H1 (cell line): ENCODE measurements around the gene MOB3B. TPM values are rescaled to one million over a fixed set of nuclear protein-coding genes. Genes with fewer than 3 reads are reported as not detected.

ENCODE experiments used
- ASH2L ChIP-seq: fragments of 200-600, 300-600 bp; sonication (generic); IDR thresholded peaks from one replicate; pipeline ENCODE4 v1.7.1; 2017; ENCODE audit warnings: low read length
- PHF8 ChIP-seq: fragments of 200-600 bp; sonication (generic); conservative IDR thresholded peaks from 2 replicates; pipeline ENCODE4 v1.7.1; 2012; ENCODE audit warnings: low read depth, mild to moderate bottlenecking, inconsistent platforms, low read length, moderate library complexity
- POLR2AphosphoS5 ChIP-seq: IDR thresholded peaks from 2 replicates; pipeline ENCODE4 v1.6.1; 2011; ENCODE audit warnings: low read depth, low read length
- TAF7 ChIP-seq: optimal IDR thresholded peaks from 2 replicates; pipeline ENCODE3; 2011; ENCODE audit warnings: low read depth, mild to moderate bottlenecking, inconsistent platforms, low read length, moderate library complexity, borderline replicate concordance
- polyA plus RNA-seq, 7 experiments: library from polyadenylated mRNA; depleted of rRNA in 3 of 7; stranded (reverse) in 5 of 7; unstranded in 2 of 7; fragments of >200 nt in 5 of 7; fragments of 200-250 nt in 2 of 7; gene quantifications; 1 replicate in 5 of 7; 2 replicates in 1 of 7; 4 replicates in 1 of 7; pipeline versions ENCODE4 v1.2.1 to v1.2.3, GENCODE V29; 2011 to 2013; ENCODE audit warnings: missing spikeins in 2 of 7, mixed read lengths in 2 of 7
- total RNA-seq: library from RNA; stranded (reverse); fragmentation: NEBNext Ultra II Directional; extraction: Animal tissue kit (Norgen Biotek cat#: 25700); gene quantifications from 2 replicates; pipeline ENCODE4 v1.2.1, GENCODE V29; 2021

Gene MOB3B
- total and polyA plus RNA-seq, 2 of the 8 experiments (the other 6 are each of a cell fraction or from before 2014, with no cell fraction given), result 12.7 to 16.1 TPM

GRCh38 chr9:27337236-27337635 lies 192.4 kb downstream of the MOB3B start (continued):
- no peak for TF ChIP-seq TAF7
- no peak for TF ChIP-seq ASH2L
- TF ChIP-seq PHF8, result no peak
- no peak for TF ChIP-seq POLR2AphosphoS5
